D721Med (cell line): ENCODE results near the gene ITGA8.

Experiments used
- DNase-seq: peaks from one replicate; pipeline ENCODE4 v3.0.0; 2011; ENCODE audit warnings: low spot score; ENCODE audit not compliant: insufficient read length
- FAIRE-seq: peaks from 2 replicates; lab custom pipeline; 2011; peaks lifted over from hg19 to GRCh38; lab: Jason Lieb, UNC
- CTCF ChIP-seq: IDR thresholded peaks from 2 replicates; pipeline ENCODE4 v1.5.1; 2012; ENCODE audit warnings: mild to moderate bottlenecking, control low read depth; ENCODE audit not compliant: insufficient read depth; ENCODE audit errors: missing control alignments

ITGA8 gene

GRCh38 chr10:15743443-15743842 is 23.7 kb upstream of the ITGA8 start:
- DNase-seq: no peak
- TF ChIP-seq CTCF: no peak
- FAIRE-seq: no peak

GRCh38 chr10:15742836-15743235 is 23.1 kb upstream of the ITGA8 start:
- no peak for DNase-seq
- no peak for TF ChIP-seq CTCF
- FAIRE-seq: no peak

DNA sequence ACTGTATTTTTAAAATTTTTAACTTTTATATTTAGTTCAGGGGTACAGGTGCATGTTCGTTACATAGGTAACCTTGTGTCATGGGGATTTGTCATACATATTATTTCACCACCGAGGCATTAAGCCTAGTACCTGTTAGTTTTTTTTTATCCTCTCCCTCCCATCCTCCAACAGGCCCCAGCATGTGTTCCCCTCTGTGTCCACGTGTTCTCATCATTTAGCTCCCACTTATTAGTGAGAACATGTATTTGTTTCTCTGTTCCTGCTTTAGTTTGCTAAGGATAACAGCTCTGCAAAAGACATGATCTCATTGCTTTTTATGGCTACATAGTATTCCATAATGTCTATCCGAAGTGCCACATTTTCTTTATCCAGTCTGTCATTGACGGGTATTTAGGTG is 22.4 kb upstream of the ITGA8 start:
- no peak for TF ChIP-seq CTCF
- no peak for FAIRE-seq
- DNase-seq: no peak

- DNase-seq (no peak), FAIRE-seq (no peak)
These were observed 21.9 kb upstream of the ITGA8 start for GRCh38 chr10:15741581-15741980.

GRCh38 chr10:15740261-15740660 is 20.5 kb upstream of the ITGA8 start:
- DNase-seq: no peak
- no peak for TF ChIP-seq CTCF
- no peak for FAIRE-seq

More at GRCh38 chr10:15741581-15741980, 21.9 kb upstream of the ITGA8 start:
- TF ChIP-seq CTCF: no peak

DNA sequence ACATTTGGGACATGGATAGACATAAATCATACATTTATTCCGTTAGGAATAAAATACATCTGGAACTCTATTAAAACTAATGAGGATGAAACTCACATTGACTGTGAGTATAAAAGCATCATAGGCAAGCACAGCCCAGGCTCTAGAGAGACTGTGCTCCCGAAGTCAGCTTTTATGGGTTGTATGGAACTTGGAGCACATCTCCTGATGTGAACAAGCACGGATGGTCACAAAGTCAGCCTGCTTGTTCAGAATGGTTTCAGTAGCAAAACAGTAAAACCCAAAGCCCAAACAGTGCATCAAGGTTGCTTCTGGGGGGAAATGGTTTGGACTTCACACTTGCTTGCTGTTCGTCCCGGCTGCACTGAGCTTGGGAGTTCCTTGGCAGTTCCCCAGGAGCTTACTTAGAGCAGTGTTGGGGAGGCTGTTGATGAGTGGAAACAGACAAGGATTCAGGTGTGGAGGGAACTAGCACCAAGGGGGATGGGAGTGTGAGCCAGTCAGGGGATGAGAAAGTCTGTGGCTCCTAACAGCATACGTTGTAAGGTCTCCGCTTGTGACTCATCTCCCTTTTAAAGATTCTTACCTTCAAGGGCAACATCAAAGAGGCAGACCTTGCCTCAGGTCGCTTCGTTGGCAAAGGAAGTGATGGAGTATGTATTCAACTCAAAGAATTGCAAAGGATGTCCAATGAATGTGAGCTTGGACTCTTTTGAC is 19.7 kb upstream of the ITGA8 start:
- TF ChIP-seq CTCF: no peak
- DNase-seq (no peak), FAIRE-seq (no peak)

DNA sequence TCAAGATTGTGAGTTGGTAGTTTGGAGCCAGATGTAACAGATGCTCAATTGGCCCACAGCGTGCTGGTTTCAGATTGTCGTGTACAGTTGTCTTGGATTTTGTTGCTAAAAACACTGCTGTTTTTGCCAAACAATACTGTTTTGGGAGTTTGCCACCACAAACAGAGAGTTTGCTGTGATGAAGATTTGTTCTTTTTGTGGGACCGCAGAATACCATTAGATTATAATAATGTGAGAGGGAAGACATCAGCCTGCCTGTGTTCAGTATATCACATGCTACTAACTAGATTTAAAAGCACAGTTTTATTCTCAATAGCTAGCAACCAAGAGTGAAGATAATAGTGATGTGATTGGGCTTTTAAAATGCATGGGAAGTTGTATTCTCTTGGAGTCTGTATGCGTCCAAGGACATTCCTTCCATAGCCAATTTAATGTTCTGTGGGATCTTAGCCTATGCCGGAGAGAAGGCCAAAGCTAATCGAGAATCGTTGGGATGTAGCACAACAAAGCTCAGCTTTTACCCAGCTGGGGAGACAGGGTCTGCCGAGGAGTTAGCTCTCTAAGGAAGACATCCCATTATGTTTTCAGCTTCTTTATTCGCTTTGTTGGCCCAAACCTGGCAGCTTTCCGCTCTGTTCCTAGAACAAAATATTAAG is 18.7 kb upstream of the ITGA8 start:
- FAIRE-seq (no peak), DNase-seq (no peak)
- no peak for TF ChIP-seq CTCF
